HG03378 (cell line): ENCODE measurements around the gene PPHLN1.

Experiments
- ATAC-seq: cut with Tn5 transposase; IDR thresholded peaks from one replicate; pipeline ENCODE4 v1.9.1; 2021; ENCODE audit warnings: mild to moderate bottlenecking, moderate library complexity; ENCODE audit not compliant: unreplicated experiment

The PPHLN1 gene

DNA sequence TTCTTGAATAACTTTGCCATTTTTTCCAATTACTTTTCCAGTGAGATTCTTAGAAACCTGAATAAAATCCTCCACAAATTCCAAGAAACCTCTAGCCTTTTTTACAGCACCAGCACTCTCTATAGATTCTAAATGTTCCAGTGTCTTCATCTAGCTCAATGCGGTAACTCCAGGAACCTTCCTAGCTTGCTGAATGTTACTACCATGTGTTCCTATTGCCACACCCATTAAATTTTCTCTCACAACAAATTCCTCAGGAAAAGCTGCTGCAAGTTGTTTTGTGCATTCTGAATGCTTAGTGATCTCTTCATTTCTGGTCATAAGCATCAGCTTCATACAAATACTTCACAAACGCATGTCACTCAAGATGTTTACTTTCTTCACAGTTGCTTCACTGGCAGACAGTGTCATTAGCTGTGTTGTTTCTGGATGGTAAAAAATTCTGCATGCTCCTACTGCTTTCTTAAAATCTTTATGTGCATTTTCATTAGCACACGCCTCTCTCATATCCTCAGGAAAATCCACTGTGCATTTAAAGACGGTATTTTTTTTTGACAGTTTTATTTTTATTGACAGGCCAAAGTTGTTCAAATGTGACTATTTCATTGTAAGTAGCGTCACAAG, 106.7 kb downstream of the PPHLN1 start:
- no peak for ATAC-seq

GRCh38 chr12:42440608-42441007, 114.6 kb downstream of the PPHLN1 start:
- no peak for ATAC-seq

DNA sequence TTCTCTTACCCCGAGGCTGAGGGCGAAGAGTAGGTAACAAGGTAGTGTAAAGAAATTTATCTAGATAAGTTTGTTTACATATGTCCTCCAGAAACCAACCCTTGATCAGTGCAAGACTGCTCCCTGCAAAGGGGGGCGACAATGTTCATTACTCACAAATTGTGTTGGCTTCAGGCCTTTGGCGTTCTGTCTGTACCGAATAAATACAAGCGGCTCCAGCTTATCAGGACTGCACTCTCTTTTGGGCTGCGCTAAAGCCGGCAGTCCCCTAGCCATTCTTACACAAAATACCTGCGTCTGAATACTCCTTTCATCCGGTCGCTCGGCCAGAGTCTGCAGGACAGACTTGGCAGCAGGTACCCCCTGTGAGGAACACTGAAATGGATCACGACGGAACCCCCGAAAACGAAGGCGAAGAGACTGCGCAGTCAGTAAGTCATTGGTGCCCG, 116.4 kb downstream of the PPHLN1 start:
- ATAC-seq, result no peak

DNA sequence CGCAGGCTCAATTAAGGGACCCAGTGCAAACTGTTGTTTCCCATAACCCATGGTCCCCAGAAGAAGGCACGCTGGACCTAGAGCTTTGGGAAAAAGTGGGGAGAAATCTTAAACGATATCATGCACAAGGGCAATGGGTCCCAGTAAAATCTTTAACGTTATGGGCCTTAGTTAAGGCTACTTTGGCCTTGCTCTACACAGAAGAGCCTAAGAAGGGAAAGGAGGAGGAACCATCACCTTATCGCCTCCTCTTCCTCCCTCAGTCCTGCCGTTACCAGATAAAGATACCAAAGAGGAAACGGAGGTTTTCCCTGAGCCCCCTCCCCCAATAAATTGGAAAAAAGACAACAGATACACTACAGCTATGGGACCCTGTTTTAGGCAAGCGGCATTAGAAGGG, 116.9 kb downstream of the PPHLN1 start:
- ATAC-seq, result no peak

GRCh38 chr12:42444192-42444943, 118.4 kb downstream of the PPHLN1 start:
- no peak for ATAC-seq

DNA sequence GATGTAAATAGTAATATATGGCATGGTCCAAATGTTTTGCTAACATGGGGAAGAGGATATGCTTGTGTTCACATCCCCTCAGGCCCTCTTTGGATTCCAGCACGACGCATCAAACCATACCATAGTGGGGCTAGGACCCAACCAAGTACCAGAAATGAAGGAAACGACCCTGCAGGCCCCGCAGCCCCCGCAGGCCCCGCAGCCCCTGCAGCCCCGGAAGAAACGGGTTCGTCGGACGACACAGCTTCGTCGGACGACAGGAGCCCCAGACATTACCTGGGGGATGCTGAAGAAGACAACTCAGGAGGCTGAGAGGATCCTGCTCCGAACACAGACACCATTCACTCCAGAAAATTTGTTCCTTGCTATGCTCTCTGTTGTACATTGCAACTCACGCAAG, 119.9 kb downstream of the PPHLN1 start:
- no peak for ATAC-seq

- no peak for ATAC-seq
These were observed 120.8 kb downstream of the PPHLN1 start for GRCh38 chr12:42446761-42447160.

DNA sequence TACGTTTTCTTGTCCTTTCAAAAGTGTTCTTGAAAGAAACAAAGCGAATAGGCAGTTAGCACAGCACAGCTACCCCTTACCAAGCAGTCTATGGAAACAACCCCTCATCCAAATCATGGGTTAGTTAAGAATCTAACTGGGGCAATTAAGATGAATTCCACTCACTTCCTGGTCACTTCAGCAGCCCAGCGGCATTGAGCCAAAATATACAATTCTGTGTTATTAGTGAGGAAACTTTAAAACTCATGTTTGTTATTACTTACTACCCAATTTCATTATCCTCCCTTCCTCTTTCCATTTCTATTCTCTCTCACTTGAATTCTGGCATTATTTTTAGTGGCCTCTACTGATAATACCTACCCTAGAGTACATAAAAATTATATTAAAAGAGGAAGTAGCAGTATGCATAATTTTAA, 121.4 kb downstream of the PPHLN1 start:
- ATAC-seq, result no peak

GRCh38 chr12:42448841-42449240, 122.9 kb downstream of the PPHLN1 start:
- ATAC-seq, result no peak

DNA sequence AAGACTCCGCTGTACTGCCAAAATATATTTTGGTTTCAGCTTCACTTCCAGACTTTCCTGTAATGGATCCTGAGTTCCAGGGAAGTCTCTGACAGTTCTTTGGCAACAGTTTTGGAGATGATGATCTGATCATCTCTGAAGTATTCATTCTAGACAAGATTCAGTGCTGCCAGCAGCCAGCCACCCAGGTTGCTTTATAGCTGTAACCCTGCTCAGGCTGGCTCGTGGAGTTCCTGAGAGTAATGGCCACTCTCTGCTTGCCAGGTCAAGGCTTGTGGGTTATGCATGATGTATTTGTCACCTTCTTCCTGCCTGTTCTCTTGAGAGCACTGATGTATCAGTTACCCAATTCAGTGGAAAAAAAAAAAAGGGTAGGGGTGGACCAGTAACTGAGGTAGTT, 124.3 kb downstream of the PPHLN1 start:
- peak; percentile 66 for ATAC-seq

GRCh38 chr12:42458575-42458974, 132.6 kb downstream of the PPHLN1 start:
- no peak for ATAC-seq

- ATAC-seq, result no peak
These were observed 133.4 kb downstream of the PPHLN1 start for GRCh38 chr12:42459336-42459847.

GRCh38 chr12:42462486-42462885, 136.5 kb downstream of the PPHLN1 start:
- no peak for ATAC-seq

DNA sequence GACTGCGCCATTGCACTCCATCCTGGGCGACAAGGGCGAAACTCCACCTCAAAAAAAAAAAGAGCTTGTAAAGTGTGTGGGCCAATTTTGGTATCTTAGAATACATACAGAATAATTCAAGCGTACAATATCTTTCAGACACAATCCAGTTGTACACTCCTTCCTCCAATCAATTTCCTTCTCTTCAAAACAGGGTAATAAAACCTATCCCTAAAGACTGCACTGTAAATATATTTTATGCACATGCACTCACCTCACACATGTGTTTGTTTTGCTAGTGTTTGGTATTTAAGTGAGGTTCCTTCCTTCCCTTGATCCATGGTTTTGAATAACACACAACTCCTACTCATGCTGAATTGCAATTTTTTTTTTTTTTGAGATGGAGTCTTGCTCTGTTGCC, 137.7 kb downstream of the PPHLN1 start:
- ATAC-seq, result no peak

GRCh38 chr12:42468341-42468821, 142.4 kb downstream of the PPHLN1 start:
- ATAC-seq, result peak; percentile 34

DNA sequence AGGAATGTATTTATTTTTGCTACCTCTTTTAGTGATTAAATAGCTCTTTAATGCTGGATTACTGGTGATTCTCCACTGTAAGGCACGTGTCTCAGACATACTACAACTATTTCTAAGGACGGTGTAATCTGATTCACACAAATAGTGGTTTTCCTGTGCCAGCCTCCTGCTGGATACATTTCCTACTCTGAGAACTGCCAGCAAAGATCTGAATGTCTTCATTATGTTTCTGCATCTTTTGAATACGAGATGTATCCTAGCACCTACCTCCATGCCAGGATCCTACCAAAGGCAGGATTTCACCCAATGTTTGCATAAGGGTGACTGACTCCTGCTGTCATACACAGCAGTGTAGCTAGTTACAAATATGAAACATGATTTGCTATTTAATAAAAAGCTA, 143.0 kb downstream of the PPHLN1 start:
- peak; percentile 4 for ATAC-seq

DNA sequence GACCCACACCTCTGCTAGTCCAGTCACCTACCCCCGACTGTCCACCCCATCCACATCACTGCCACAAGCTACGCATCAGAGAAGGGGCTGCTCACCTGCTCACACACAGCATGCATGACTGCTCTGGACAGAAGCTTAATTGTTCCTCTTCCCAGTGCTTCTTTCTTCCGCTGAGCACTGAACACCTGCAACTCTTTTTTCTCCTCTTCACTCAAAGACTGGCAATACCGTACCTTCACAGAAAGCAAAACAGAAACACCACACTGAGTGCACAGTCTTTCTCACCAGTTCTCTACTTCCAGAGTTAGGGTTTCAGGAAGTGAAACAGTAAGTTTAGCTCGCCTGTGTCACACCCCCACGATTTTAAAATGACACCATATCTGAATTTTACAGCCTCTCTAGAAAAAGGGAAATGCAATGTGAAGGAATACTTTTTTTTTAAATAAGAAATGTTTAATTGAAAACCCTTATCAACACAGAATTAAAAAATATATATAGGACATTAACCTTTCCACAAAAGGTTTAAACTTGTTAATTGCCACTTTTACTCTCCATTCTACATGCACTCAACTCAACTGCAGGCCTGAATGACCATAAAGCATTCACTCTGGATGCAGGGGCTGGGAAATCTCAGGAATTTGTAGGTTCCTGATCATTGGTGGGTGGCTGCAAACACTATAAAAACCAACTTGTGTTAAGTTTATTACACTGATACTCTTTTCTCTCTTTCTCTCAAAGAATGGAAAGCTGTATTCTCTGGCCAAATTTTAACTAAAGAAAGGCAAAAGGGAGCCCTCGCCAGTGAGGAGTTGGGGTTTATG, 143.6 kb downstream of the PPHLN1 start:
- ATAC-seq, result peak; percentile 96

DNA sequence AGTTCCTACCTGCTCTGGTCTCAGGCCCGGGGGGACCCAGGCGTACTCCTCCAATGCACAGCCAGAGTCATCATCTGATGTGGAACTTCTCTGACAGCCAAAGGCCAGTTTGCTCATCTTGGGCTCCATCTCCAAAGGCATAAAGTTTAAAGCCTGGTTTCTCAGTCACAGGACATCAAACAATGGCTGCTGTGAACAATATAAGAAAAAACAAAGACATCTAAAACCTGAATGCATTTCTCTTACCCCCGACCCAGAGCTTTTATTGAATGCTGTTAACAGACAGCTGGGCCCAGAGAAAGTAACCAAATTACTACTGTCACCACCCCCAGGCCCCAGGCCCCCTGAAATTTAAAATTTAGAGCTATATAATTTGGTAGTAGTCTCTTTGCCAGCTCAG, 146.4 kb downstream of the PPHLN1 start:
- no peak for ATAC-seq

DNA sequence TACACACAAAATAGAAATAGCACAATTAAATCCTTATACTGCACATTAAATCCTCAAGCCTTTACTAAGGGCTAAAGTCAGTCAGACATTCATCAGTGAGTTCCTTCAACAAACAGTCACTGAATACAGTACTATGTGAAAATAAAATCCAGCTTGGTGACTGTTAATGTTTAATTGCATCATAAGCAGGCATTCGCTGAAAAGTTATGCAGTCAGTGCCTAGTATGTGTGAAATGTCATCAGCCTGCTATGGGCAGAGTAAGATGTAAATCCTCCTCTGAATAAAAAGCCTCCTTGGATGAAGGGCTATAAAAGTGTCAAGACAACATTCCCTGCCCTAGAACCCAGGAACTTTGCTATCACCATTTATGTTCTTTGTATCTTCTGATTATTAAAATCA, 147.2 kb downstream of the PPHLN1 start:
- no peak for ATAC-seq

- no peak for ATAC-seq
These were observed 147.6 kb downstream of the PPHLN1 start for GRCh38 chr12:42473561-42473960.

DNA sequence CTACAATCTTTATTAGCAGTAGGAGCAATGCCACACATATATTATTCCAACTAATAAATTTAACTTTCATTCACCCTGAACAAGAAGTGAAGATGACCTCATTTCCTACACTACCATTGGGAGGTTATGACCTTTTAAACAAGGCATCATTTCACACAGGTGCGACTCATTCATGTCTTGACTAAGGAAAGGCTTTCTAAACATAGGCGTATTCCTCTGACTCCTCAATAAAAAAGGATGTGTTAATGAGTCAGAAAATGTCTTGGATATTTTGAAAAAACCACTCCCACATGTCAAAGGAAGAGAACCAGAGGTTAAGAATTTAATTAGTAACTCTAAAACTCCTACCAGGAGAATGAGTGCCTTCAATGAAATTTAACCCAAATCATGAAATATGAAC, 148.4 kb downstream of the PPHLN1 start:
- ATAC-seq, result no peak
